IPS-15b (cell line): ENCODE results near the gene OGDH.
"Not testable (repeated sequence)": the region's sequence is repeated elsewhere in the genome, so short reads cannot be mapped to it uniquely, and the experiment has no call there.

Experiments used
- H3K27me3 ChIP-seq: one replicate; pipeline ENCODE4 v1.6.1; 2013; ENCODE audit warnings: low read length; ENCODE audit not compliant: control insufficient read depth, insufficient read depth
- H3K36me3 ChIP-seq: one replicate; pipeline ENCODE4 v1.6.1; 2013; ENCODE audit warnings: low read length; ENCODE audit not compliant: control insufficient read depth, insufficient read depth
- H3K4me1 ChIP-seq: one replicate; pipeline ENCODE4 v1.6.1; 2013; ENCODE audit warnings: mild to moderate bottlenecking, low read length; ENCODE audit not compliant: control insufficient read depth, insufficient read depth
- H3K4me3 ChIP-seq: one replicate; pipeline ENCODE4 v1.5.1; 2013; ENCODE audit warnings: low read depth, low read length
- H3K9ac ChIP-seq: one replicate; pipeline ENCODE4 v1.6.1; 2013; ENCODE audit warnings: low read depth, mild to moderate bottlenecking, low read length
- H3K9me3 ChIP-seq: one replicate; pipeline ENCODE4 v1.6.1; 2013; ENCODE audit warnings: mild to moderate bottlenecking, low read length; ENCODE audit not compliant: control insufficient read depth, insufficient read depth

OGDH gene

DNA sequence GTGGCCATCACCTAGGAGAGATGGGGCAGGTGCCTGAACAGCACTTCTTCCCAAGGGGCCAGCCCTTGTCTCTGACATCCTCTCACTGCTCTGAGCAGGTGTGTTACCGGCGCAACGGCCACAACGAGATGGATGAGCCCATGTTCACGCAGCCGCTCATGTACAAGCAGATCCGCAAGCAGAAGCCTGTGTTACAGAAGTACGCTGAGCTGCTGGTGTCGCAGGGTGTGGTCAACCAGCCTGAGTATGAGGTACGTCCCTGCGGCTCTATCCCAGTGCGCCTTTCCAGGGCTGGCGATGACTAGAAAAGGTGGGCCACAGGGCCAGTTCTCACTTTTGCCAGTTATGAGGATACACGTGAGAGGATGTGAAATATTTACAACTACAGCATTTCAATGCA, 87.9 kb downstream of the OGDH start:
- H3K9ac ChIP-seq, result no peak overlapping the region
- peaks cover 29% of the 10 kb centered on the region for H3K36me3 ChIP-seq
- H3K9me3 ChIP-seq, result no peaks in the 10 kb centered on the region
- no peak overlapping the region for H3K4me3 ChIP-seq
- H3K27me3 ChIP-seq, result no peaks in the 10 kb centered on the region
- no peaks in the 10 kb centered on the region for H3K4me1 ChIP-seq

DNA sequence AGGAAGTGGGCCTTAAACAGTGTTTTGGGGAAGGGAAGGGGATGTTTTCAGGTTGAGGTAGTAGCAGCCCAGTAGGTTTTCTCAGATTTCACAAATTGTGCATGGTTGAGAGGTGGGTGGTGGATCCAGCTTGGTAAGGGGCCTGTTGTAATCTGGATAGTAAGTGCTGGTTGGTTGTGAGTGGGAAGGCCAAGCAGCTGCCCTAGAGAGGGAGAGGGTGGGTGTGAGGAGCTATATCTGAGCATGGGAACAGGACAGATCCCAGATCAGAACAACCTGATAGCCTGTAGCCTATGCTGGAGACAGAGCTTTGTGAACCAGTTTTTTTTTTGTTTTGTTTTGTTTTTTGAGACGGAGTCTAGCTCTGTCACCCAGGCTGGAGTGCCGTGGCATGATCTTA, 88.3 kb downstream of the OGDH start:
- peaks cover 29% of the 10 kb centered on the region for H3K36me3 ChIP-seq
- no peak overlapping the region for H3K9ac ChIP-seq
- H3K4me1 ChIP-seq, result no peaks in the 10 kb centered on the region
- no peak overlapping the region for H3K4me3 ChIP-seq
- no peaks in the 10 kb centered on the region for H3K9me3 ChIP-seq
- H3K27me3 ChIP-seq, result no peaks in the 10 kb centered on the region

DNA sequence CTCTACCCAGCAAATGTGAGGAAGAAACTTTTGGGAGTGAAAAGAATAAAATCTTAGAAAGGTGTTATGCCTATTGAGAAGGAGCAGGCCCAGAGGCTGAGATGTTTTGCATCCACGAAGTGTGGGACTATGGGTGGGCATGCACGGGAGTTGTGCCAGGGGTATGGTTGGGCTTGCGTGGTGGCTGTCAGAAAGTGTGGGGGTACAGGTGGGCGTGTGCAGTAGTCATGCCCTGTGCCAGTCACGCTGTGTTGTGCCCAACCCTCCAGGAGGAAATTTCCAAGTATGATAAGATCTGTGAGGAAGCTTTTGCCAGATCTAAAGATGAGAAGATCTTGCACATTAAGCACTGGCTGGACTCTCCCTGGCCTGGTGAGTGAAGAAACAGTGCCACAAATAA, 89.3 kb downstream of the OGDH start:
- H3K36me3 ChIP-seq, result peaks cover 34% of the 10 kb centered on the region

DNA sequence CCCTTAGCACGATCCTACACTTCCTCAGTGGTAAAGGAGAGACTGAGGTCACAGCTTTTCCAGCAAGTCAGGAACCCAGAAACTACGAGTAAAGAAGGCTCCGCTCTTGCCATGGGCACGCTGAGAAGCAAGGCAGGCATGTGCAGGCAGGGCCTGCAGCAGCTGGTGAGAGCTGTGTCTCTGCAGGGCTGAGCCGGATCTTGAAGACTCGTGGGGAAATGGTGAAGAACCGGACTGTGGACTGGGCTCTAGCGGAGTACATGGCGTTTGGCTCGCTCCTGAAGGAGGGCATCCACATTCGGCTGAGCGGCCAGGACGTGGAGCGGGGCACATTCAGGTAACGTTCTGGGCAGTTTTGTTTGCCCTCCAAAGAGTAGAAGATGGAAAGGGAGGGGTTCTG, 90.3 kb downstream of the OGDH start:
- H3K4me3 ChIP-seq, result no peak overlapping the region
- H3K27me3 ChIP-seq, result no peaks in the 10 kb centered on the region
- H3K36me3 ChIP-seq, result peaks cover 34% of the 10 kb centered on the region
- H3K9me3 ChIP-seq, result no peaks in the 10 kb centered on the region
- H3K9ac ChIP-seq, result no peak overlapping the region
- H3K4me1 ChIP-seq, result no peaks in the 10 kb centered on the region

More for the DNA sequence above, 89.3 kb downstream of the OGDH start:
- H3K27me3 ChIP-seq, result no peaks in the 10 kb centered on the region
- H3K9ac ChIP-seq, result no peak overlapping the region
- H3K9me3 ChIP-seq, result no peaks in the 10 kb centered on the region
- H3K4me3 ChIP-seq, result no peak overlapping the region
- H3K4me1 ChIP-seq, result no peaks in the 10 kb centered on the region

DNA sequence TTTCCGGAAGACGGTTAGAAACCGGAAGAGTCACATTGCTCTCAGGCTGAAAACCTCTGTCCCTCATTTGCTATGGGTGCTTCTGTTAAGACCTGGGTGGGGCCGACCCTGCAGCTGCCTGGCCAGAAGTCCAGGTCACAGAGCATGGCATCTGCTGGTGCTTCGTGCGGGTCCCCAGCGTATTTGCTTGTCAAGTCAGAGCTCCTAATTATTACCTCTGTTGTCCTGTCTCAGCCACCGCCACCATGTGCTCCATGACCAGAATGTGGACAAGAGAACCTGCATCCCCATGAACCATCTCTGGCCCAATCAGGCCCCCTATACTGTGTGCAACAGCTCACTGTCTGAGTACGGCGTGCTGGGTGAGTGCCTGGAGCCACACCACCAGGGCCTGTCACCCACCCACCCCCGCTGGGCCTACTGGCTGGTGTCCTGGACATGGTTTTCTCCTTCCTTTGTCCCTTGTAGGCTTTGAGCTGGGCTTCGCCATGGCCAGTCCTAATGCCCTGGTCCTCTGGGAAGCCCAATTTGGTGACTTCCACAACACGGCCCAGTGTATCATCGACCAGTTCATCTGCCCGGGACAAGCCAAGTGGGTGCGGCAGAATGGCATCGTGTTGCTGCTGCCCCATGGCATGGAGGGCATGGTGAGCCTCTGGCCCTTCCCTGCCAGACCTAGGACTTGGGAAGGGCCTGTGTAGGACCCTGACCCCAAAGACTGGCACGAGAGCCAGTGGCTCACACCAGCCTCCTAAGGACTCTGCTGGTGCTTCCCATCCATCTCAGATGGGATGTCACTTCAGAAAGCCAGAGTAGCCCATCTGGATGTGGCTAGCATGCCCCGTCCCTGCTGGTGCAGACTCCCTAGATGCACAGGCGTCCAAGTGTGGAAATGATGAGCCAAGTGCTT, 91.0 kb downstream of the OGDH start:
- H3K36me3 ChIP-seq, result peaks cover 38% of the 10 kb centered on the region
- H3K4me3 ChIP-seq, result no peak overlapping the region
- H3K9ac ChIP-seq, result no peak overlapping the region
- H3K4me1 ChIP-seq, result no peaks in the 10 kb centered on the region
- no peaks in the 10 kb centered on the region for H3K9me3 ChIP-seq
- H3K27me3 ChIP-seq, result no peaks in the 10 kb centered on the region

DNA sequence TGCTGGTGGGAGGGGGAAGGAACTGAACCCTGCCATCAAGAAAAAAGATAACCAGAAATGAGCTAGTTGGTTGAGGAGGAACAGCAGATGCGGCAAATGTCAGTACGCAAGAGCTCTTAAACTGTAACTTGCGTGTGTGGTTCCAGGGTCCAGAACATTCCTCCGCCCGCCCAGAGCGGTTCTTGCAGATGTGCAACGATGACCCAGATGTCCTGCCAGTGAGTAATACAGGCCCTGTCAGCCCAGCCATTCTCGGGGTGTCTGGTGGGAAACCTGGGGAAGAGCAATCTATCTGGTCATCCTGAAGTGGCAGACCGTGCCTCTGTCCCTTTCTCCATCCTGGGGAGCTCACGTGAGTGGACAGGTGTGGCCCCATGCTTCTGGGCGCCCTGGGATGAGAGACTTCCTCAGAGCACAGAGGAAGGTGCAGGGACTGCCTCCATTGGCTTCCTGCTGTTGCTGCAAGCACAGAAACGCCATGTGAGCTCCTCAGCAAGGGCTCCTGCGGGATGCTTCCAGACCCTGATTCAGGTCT, 91.7 kb downstream of the OGDH start:
- H3K27me3 ChIP-seq, result no peaks in the 10 kb centered on the region
- H3K4me3 ChIP-seq, result no peak overlapping the region
- H3K9me3 ChIP-seq, result no peaks in the 10 kb centered on the region
- H3K9ac ChIP-seq, result no peak overlapping the region
- no peaks in the 10 kb centered on the region for H3K4me1 ChIP-seq
- peaks cover 38% of the 10 kb centered on the region for H3K36me3 ChIP-seq

DNA sequence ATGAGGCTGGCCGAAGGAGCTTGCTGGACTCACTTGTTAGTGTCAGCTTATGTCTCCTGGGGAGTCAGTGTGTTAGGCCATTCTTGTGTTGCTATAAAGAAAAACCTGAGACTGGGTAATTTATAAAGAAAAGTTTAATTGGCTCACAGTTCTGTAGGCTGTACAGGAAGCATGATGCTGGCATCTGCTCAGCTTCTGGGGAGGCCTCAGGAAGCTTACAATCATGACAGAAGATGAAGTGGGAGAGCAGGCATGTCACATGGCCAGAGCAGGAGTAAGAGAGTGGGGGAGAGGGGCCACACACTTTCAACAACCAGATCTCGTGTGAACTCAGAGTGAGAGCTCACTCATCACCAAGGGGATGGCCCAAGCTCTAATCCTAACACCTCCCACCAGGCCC, 93.2 kb downstream of the OGDH start:
- H3K4me3 ChIP-seq, H3K27me3 ChIP-seq, H3K9ac ChIP-seq, H3K9me3 ChIP-seq, H3K4me1 ChIP-seq: not testable (repeated sequence)
- peaks cover 33% of the 10 kb centered on the region for H3K36me3 ChIP-seq

DNA sequence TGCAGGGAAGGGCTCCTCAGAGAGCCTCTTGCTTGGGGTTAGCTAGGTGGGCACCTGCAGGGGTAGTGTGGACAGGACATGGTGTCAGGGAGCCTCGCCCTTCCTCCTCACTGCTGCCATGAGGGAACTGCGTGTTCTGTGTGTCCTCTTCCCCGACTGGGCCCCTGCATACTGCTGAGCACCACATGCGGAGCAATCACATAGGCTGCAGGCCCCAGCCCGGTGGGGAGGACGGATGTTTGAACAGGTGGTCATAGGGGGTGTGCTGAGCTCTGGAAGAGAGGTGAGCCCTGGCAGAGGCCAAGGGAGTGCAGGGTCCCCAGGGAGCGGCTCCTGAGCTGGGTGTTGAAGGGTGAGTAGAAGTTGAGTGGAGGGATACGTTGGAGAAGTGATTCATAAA, 93.9 kb downstream of the OGDH start:
- Histone ChIP-seq H3K4me1 (no peaks in the 10 kb centered on the region), H3K36me3 (peaks cover 33% of the 10 kb centered on the region), H3K9me3 (no peaks in the 10 kb centered on the region), H3K27me3 (no peaks in the 10 kb centered on the region), H3K4me3 (no peak overlapping the region), H3K9ac (no peak overlapping the region)

DNA sequence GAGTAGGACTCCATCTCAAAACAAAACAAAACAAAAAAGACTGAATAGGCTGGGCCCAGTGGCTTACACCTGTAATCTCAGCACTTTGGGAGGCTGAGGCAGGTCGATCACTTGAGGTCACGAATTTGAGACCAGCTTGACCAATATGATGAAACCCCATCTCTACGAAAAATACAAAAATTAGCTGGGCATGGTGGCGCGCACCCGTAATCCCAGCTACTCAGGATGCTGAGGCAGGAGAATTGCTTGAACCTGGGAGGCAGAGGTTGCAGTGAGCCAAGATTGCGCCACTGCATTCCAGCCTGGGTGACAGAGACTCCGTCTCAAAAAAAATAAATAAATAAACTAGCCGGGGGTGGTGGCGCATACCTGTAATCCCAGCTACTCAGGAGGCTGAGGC, 97.0 kb downstream of the OGDH start:
- not testable (repeated sequence) for H3K27me3 ChIP-seq, H3K4me3 ChIP-seq, H3K4me1 ChIP-seq, H3K9me3 ChIP-seq, H3K9ac ChIP-seq
- H3K36me3 ChIP-seq, result peaks cover 22% of the 10 kb centered on the region

DNA sequence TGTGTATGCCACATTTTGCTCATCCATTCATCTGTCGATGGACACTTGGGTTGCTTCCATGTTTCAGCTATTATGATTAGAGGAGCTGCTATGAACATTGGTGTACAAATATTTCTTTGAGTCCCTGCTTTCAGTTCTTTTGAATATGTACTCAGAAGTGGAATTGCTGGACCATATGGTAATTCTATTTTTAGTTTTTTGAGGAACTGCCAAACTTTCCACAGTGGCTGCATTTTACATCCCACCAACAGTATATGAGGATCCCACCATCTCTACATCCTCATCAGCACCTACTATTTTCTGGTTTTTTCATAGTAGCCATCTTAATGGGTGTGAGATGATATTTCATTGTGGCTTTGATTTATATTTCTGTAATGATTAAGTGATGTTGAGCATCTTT, 97.5 kb downstream of the OGDH start:
- Histone ChIP-seq H3K4me1 (no peaks in the 10 kb centered on the region), H3K9ac (no peak overlapping the region), H3K4me3 (no peak overlapping the region), H3K36me3 (peaks cover 24% of the 10 kb centered on the region), H3K9me3 (no peaks in the 10 kb centered on the region), H3K27me3 (no peaks in the 10 kb centered on the region)

DNA sequence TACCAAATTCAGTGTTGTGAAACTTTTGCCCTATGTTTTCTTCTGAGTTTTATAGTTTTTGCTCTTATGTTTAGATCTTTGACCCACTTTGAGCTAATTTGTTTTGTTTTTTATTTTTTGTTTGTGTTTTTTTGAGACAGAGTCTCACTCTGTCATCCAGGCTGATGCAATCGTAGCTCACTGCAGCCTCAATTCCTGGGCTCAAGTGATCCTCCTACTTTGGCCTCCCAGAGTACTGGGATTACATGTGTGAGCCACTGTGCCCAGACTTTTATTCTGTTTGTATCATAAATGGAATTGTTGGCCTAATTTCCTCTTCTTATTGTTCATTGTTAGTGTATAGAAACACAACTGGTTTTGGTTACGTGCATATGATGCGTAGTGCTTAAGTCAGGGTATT, 99.0 kb downstream of the OGDH start:
- no peaks in the 10 kb centered on the region for H3K27me3 ChIP-seq
- no peaks in the 10 kb centered on the region for H3K9me3 ChIP-seq
- no peak overlapping the region for H3K4me3 ChIP-seq
- H3K4me1 ChIP-seq, result no peaks in the 10 kb centered on the region
- H3K36me3 ChIP-seq, result peaks cover 24% of the 10 kb centered on the region
- H3K9ac ChIP-seq, result no peak overlapping the region

DNA sequence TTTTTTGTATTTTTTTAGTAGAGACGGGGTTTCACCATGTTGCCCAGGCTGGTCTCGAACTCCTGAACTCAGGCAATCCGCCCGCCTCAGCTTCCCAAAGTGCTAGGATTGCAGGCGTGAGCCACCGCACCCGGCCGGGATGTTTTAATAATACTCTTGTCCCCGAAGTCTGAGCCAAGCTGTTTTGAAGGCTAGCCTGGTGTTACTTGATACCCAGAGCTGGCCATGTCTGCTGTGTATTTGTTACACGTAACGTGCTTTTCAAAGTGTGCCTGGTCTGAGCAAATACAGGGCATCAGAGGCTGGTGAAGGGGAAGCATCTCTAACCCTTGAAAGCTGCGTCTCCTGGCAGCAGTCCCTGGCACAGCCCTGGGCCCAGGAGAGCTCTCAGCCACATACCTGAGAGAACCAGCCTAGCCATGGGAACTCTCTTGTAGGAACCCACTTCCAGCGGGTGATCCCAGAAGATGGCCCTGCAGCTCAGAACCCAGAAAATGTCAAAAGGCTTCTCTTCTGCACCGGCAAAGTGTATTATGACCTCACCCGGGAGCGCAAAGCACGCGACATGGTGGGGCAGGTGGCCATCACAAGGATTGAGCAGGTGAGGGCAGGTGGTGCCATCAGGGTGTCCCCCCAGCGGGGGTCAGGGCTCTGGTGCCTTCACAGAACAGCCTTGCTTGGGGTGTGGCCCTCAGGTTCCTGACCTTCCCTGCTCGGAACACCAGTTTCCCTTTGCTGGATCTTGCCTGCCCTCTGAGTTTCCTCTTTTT, 100.5 kb downstream of the OGDH start:
- Histone ChIP-seq H3K9me3 (no peaks in the 10 kb centered on the region), H3K4me3 (no peak overlapping the region), H3K4me1 (no peaks in the 10 kb centered on the region), H3K36me3 (peaks cover 22% of the 10 kb centered on the region), H3K27me3 (no peaks in the 10 kb centered on the region), H3K9ac (no peak overlapping the region)
